Fibroblast of villous mesenchyme (primary cell): ENCODE results near the gene PYGB. TPM values are rescaled to one million over a fixed set of nuclear protein-coding genes. Genes with fewer than 3 reads are reported as not detected.

Source experiments
- DNase-seq: peaks from one replicate; pipeline ENCODE4 v3.0.0-alpha.2; 2010; ENCODE audit warnings: low read depth
- H3K4me3 ChIP-seq: 2 replicates; pipeline ENCODE4 v1.5.1; 2011; ENCODE audit warnings: low read depth, mild to moderate bottlenecking, low read length
- total RNA-seq: library from RNA; depleted of rRNA; stranded (reverse); fragments of >200 nt; gene quantifications from 2 replicates; pipeline ENCODE4 v1.2.3, GENCODE V29; 2012
- TF ChIP-seq, protein P1 (sequence below): IDR thresholded peaks from 2 replicates; pipeline ENCODE4 v1.5.1; 2012; ENCODE audit warnings: low read depth, mild to moderate bottlenecking, low read length; ENCODE audit not compliant: insufficient read depth

PYGB gene
- total RNA-seq, 1 donor, result 110 TPM

- no peak overlapping the region for H3K4me3 ChIP-seq
- TF ChIP-seq, protein P1, sequence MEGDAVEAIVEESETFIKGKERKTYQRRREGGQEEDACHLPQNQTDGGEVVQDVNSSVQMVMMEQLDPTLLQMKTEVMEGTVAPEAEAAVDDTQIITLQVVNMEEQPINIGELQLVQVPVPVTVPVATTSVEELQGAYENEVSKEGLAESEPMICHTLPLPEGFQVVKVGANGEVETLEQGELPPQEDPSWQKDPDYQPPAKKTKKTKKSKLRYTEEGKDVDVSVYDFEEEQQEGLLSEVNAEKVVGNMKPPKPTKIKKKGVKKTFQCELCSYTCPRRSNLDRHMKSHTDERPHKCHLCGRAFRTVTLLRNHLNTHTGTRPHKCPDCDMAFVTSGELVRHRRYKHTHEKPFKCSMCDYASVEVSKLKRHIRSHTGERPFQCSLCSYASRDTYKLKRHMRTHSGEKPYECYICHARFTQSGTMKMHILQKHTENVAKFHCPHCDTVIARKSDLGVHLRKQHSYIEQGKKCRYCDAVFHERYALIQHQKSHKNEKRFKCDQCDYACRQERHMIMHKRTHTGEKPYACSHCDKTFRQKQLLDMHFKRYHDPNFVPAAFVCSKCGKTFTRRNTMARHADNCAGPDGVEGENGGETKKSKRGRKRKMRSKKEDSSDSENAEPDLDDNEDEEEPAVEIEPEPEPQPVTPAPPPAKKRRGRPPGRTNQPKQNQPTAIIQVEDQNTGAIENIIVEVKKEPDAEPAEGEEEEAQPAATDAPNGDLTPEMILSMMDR, result no peak
- DNase-seq, result no peak
Observed at GRCh38 chr20:25289886-25290597, 42.2 kb downstream of the PYGB start.

DNA sequence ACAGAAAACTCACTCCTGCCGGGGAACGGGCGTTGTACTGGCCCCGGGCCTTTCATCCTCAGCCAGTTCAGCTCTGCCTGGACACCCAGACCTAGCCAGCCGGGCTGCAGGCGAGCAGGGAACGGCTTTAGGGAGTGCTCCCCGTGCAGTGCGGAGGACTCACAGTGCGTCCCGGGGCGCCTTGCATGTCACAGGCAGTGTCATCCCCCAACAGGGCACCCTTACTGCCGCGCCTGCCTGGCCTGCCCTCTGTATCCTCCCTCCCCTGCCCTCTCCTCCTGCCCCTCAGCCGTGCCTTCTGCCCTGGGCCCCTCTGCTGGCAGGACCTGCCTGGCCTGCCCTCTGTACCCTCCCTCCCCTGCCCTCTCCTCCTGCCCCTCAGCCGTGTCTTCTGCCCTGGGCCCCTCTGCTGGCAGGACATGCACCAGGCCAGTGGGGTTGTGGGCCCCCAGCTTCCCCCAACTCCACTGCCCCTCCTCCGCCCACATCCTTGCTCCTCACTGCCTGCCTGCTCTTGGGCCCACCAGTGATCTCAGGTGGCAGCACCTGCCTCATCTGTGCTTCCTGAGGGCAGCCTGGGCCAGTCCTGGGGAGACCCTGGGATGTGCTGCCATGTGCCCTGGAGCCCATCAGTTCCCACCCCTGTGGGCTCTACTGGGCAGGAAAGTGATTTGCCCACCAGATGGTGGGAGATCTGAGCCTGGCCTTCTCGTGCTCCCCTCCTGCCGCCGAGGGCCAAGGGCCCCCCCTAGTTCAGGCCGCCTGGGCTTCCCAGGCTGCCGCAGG, 43.0 kb downstream of the PYGB start:
- TF ChIP-seq, protein P1, result no peak
- DNase-seq, result no peak
- H3K4me3 ChIP-seq, result no peak overlapping the region

DNA sequence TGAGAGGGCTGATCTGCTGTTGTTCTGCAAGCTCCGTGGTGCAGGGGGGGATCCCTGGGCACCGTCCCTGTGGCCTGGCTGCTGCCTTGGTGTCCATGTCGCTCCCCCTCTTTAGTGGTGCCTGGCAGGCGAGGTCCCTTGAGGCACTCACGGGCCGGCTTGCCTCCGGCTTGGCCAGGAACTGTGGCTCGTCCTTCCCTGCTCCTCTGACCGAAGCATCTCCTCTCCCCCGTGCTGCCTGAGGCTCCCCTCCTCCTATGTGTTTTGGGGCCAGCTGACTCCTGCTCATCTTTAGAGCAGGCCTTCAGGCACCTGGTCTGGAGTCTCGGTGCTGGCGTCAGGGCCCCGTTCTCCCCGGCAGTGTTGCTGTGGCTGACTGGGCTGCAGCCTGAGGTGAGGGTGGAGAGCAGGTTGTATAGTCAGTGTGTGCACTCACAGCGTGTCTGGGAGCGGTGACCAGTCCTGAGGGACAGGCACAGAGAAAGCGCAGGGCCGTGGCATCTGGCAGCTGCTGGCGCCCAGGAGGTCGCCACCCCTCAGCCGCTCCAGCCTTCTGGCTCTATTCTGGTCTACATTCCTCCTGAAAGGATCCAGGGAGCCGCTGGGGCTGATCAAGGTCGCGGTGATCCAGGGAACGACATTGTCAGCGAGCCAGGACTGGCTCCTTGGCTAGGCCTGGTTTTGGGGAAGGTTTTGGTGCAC, 43.7 kb downstream of the PYGB start:
- TF ChIP-seq, protein P1, result no peak
- no peak for DNase-seq
- H3K4me3 ChIP-seq, result no peak overlapping the region

DNA sequence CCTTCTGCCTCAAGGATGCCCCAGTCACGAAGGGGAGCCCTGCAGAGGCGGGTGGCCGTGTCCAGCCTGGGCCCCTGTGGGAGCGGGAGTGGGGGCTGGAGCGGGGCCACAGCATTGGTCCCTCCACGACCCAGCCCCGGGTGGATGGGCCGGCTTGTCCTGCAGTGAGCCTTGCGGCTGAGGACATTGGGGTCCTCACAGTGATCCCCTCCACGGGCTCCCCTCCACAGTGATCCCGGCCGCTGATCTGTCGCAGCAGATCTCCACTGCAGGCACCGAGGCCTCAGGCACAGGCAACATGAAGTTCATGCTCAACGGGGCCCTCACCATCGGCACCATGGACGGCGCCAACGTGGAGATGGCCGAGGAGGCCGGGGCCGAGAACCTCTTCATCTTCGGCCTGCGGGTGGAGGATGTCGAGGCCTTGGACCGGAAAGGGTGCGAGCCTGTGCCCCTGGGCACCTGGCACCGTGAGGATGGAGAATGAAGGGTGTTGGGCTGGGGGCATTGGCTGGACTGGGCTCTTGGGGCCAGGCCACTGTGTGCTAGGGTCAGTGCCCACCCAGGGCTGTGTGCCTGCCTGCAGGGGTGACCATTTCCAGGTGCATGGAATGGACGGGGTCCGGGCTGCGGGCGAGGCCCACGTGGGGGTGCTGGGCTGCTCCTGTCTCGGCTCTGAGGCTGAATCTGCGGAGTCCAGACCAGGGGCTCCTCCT, 44.4 kb downstream of the PYGB start:
- no peak overlapping the region for H3K4me3 ChIP-seq
- TF ChIP-seq, protein P1, result no peak
- no peak for DNase-seq

DNA sequence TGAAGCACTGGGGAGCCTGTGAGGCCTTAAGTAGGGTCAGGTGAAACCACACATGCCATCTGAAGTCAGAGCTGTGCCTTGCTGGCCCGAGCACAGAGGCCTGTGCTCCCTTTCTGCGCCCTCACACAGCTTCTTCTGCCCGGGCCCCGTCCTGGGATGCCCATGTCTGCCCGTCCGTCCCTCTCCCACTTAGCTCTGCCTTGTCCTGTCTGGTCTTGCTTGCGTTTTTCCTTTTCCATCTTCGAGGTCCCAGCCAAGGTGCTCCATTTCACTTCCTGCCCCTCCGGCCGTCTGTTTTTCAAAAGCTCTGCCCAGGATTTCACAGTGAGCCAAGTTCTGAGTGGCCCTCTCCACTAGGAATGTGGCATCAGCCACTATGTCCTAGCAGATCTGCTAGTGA, 45.6 kb downstream of the PYGB start:
- no peak overlapping the region for H3K4me3 ChIP-seq
- no peak for DNase-seq
- TF ChIP-seq, protein P1, result no peak

DNA sequence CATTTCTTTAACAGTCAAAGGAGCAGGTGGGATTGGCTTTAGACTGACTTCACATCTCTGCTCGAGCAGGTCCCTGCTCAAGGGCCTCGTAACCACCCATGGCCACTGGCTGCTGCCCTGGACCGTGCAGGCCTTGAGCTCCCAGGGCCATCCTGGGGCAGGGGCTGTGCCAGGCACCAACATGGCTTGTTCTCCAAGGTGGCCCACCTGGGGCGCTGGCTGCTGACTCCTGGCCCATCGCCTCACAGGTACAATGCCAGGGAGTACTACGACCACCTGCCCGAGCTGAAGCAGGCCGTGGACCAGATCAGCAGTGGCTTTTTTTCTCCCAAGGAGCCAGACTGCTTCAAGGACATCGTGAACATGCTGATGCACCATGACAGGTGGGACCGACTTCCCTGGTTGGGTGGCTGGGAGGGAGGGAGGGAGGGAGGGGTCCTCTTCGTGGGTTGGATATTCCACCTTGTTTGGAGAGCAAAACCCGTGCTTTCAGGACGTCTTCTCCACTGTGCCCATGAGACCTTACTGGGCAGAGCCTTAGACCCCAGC, 46.1 kb downstream of the PYGB start:
- no peak for DNase-seq
- H3K4me3 ChIP-seq, result no peak overlapping the region
- TF ChIP-seq, protein P1, result no peak
